Measurements from ENCODE around the gene RPN2. TPM values are rescaled to one million over a fixed set of nuclear protein-coding genes. Genes with fewer than 3 reads are reported as not detected.

RPN2 gene
- total RNA-seq, 1 experiment from 2014 or later: 220 TPM

GRCh38 chr20:37172836-37173235 lies 6.3 kb upstream of the RPN2 start:
- DNase-seq (ENCODE audit: low read depth, low spot score) (no peak), ATAC-seq (no peak)
- H3K4me1 ChIP-seq (ENCODE audit: control insufficient read depth in 1 of 2, insufficient read depth in 2 of 2, low read length in 2 of 2): peaks cover 2 to 6% of the 10 kb centered on the region in 2 experiments; a peak in 2 of 4 replicates
- H3K9me2 ChIP-seq (ENCODE audit: insufficient read depth): no peaks in the 10 kb centered on the region
- no peaks in the 10 kb centered on the region for H3K79me2 ChIP-seq (ENCODE audit: insufficient read depth, low read length)
- no peaks in the 10 kb centered on the region for H3K27me3 ChIP-seq (ENCODE audit: insufficient read depth, low read length)
- intact Hi-C loops (cut with micrococcal nuclease): no loop called here
- POLR2A ChIA-PET: no interaction called here
- no peak overlapping the region for H3K9ac ChIP-seq (ENCODE audit: low read length)
- no peak overlapping the region for H3K27ac ChIP-seq (ENCODE audit: low read depth, low read length)
- TF ChIP-seq TCF7L2 (IDR thresholded peaks at IDR 0.05; ENCODE audit: borderline replicate concordance, extremely low read depth, insufficient read depth, insufficient read length) (no peak), EZH2 (IDR thresholded peaks at IDR 0.05) (no peak), ZNF274 (IDR thresholded peaks at IDR 0.05; ENCODE audit: low read depth, low read length) (no peak), YY1 (IDR thresholded peaks at IDR 0.05; ENCODE audit: extremely low read depth, insufficient replicate concordance, low read depth, low read length) (no peak)
- TF ChIP-seq, protein P1, sequence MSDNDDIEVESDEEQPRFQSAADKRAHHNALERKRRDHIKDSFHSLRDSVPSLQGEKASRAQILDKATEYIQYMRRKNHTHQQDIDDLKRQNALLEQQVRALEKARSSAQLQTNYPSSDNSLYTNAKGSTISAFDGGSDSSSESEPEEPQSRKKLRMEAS (IDR thresholded peaks at IDR 0.05): no peak
- TF ChIP-seq, protein P2, sequence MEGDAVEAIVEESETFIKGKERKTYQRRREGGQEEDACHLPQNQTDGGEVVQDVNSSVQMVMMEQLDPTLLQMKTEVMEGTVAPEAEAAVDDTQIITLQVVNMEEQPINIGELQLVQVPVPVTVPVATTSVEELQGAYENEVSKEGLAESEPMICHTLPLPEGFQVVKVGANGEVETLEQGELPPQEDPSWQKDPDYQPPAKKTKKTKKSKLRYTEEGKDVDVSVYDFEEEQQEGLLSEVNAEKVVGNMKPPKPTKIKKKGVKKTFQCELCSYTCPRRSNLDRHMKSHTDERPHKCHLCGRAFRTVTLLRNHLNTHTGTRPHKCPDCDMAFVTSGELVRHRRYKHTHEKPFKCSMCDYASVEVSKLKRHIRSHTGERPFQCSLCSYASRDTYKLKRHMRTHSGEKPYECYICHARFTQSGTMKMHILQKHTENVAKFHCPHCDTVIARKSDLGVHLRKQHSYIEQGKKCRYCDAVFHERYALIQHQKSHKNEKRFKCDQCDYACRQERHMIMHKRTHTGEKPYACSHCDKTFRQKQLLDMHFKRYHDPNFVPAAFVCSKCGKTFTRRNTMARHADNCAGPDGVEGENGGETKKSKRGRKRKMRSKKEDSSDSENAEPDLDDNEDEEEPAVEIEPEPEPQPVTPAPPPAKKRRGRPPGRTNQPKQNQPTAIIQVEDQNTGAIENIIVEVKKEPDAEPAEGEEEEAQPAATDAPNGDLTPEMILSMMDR (IDR thresholded peaks at IDR 0.05 in 2 of 3, conservative IDR thresholded peaks at IDR 0.05 in 1 of 3; ENCODE audit: borderline replicate concordance in 1 of 3, insufficient read depth in 1 of 3, low read depth in 2 of 3, low read length in 2 of 3): no peak
- TF ChIP-seq, protein P3, sequence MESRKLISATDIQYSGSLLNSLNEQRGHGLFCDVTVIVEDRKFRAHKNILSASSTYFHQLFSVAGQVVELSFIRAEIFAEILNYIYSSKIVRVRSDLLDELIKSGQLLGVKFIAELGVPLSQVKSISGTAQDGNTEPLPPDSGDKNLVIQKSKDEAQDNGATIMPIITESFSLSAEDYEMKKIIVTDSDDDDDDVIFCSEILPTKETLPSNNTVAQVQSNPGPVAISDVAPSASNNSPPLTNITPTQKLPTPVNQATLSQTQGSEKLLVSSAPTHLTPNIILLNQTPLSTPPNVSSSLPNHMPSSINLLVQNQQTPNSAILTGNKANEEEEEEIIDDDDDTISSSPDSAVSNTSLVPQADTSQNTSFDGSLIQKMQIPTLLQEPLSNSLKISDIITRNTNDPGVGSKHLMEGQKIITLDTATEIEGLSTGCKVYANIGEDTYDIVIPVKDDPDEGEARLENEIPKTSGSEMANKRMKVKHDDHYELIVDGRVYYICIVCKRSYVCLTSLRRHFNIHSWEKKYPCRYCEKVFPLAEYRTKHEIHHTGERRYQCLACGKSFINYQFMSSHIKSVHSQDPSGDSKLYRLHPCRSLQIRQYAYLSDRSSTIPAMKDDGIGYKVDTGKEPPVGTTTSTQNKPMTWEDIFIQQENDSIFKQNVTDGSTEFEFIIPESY (IDR thresholded peaks at IDR 0.05; ENCODE audit: extremely low read depth, insufficient replicate concordance, low read length): no peak
- no peaks in the 10 kb centered on the region for H4K20me1 ChIP-seq (ENCODE audit: insufficient read depth)
- RAD21 ChIA-PET (ENCODE audit: low non-redundant PET in 1 of 2, low total read pairs in 2 of 2, uncharacterized antibody in 2 of 2, unreplicated experiment in 2 of 2): no interaction called here
- H3K4me2 ChIP-seq (ENCODE audit: low read length): no peak overlapping the region
- no peak overlapping the region for H3K4me3 ChIP-seq (replicated peaks in 1 of 2; ENCODE audit: low read depth in 1 of 2, low read length in 2 of 2)
- H3K9me3 ChIP-seq (ENCODE audit: control insufficient read depth in 1 of 2, insufficient read depth in 1 of 2, low read depth in 1 of 2, low read length in 2 of 2): no peaks in the 10 kb centered on the region
- no peaks in the 10 kb centered on the region for H3K36me3 ChIP-seq (ENCODE audit: control insufficient read depth in 1 of 2, insufficient read depth in 2 of 2, low read length in 2 of 2)
- CTCF ChIA-PET: no interaction called here
- BruUV-seq (replicated peaks): no TSS peak
- H2AFZ ChIP-seq (ENCODE audit: low read depth, low read length, poor library complexity, severe bottlenecking): no peak overlapping the region

All from HCT116 (cell line).